ENCODE results near the gene KASH5.

- TF ChIP-seq CTCF (conservative IDR thresholded peaks at IDR 0.05; ENCODE audit: low read length) = no peak
- no peak for TF ChIP-seq EZH2phosphoT487 (IDR thresholded peaks at IDR 0.05; ENCODE audit: borderline replicate concordance, low read depth, low read length)
Measured at GRCh38 chr19:49432141-49433073, 44.4 kb downstream of the KASH5 start.

Data from OCI-LY7 (cell line).